ENCODE data around the gene WFS1.

The WFS1 gene

GRCh38 chr4:6327220-6327917 lies 57.7 kb downstream of the WFS1 start:
- no peak overlapping the region for H3K18ac ChIP-seq (ENCODE audit: low read depth in 1 of 2, low read length in 2 of 2)
- H2AK5ac ChIP-seq (ENCODE audit: low read length, severe bottlenecking): no peak overlapping the region
- no peak overlapping the region for H2AFZ ChIP-seq (ENCODE audit: low read depth, low read length)
- H4K91ac ChIP-seq (ENCODE audit: low read length): no peak overlapping the region
- H3K4me3 ChIP-seq (ENCODE audit: insufficient read depth in 1 of 2, low read depth in 1 of 2, low read length in 2 of 2): no peak overlapping the region
- no peak overlapping the region for H2BK5ac ChIP-seq (ENCODE audit: low read depth, low read length, poor library complexity, severe bottlenecking)
- no peak overlapping the region for H2BK15ac ChIP-seq (ENCODE audit: low read depth, poor library complexity, severe bottlenecking)
- no peak overlapping the region for H3K4ac ChIP-seq (ENCODE audit: low read depth in 1 of 2, low read length in 2 of 2)
- H3K27ac ChIP-seq (ENCODE audit: low read length, poor library complexity, severe bottlenecking): no peak overlapping the region
- DNase-seq: peak; percentile 61
- peaks cover 0 to 4% of the 10 kb centered on the region in 2 experiments for H3K36me3 ChIP-seq (ENCODE audit: control insufficient read depth in 1 of 2, insufficient read depth in 2 of 2, low read depth in 1 of 2, low read length in 2 of 2)
- H2BK120ac ChIP-seq (ENCODE audit: low read depth, low read length): no peak overlapping the region
- no peaks in the 10 kb centered on the region for H3K79me1 ChIP-seq (replicated peaks; ENCODE audit: low read length, poor library complexity, severe bottlenecking)
- no peaks in the 10 kb centered on the region for H3K9me3 ChIP-seq (ENCODE audit: control insufficient read depth, low read length)
- H3K14ac ChIP-seq (ENCODE audit: low read length in 2 of 2): no peak overlapping the region
- peaks cover 30 to 75% of the 10 kb centered on the region in 2 experiments for H3K27me3 ChIP-seq (ENCODE audit: control insufficient read depth in 1 of 2, insufficient read depth in 1 of 2, low read length in 2 of 2)
- peaks cover 27% of the 10 kb centered on the region for H3K4me1 ChIP-seq (ENCODE audit: control insufficient read depth, insufficient read depth, low read depth, low read length)
- H4K8ac ChIP-seq (ENCODE audit: low read length): no peak overlapping the region
- H3K4me2 ChIP-seq (ENCODE audit: low read length, poor library complexity, severe bottlenecking): no peak overlapping the region
- WGBS: 14% methylated on average over 21 of the region's 21 CpGs
- no peak overlapping the region for H3K9ac ChIP-seq (ENCODE audit: low read length)
- H3K23ac ChIP-seq (ENCODE audit: low read length in 2 of 2): no peak overlapping the region
- no peak overlapping the region for H2BK12ac ChIP-seq (ENCODE audit: low read length in 2 of 2)

DNA sequence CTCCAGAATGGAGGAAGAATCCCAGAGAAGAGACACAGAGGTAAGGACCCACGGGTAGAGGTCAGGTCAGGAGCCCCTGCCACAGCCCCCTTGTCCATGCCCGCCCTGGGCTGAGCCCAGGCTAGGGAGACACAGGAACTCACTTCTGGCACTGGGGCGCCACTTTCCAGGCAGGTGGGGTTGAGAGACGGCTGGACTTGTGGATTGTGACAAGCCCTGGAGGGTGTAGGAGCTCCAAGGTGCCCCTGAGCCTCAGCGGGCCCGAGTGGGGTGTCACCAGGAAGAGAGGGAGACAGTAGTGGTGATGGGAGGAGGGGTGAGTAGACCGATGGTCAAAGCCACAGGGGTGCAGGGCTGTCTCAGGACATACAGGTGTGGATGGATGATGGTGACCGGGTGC lies 58.9 kb downstream of the WFS1 start:
- H3K9ac ChIP-seq (ENCODE audit: low read length): no peak overlapping the region
- no peak overlapping the region for H3K27ac ChIP-seq (ENCODE audit: low read length, poor library complexity, severe bottlenecking)
- 85% methylated on average over 8 of the region's 8 CpGs for WGBS
- H3K4me2 ChIP-seq (ENCODE audit: low read length, poor library complexity, severe bottlenecking): no peak overlapping the region
- H2BK5ac ChIP-seq (ENCODE audit: low read depth, low read length, poor library complexity, severe bottlenecking): no peak overlapping the region
- no peak overlapping the region for H3K18ac ChIP-seq (ENCODE audit: low read depth in 1 of 2, low read length in 2 of 2)
- no peak overlapping the region for H2BK12ac ChIP-seq (ENCODE audit: low read length in 2 of 2)
- H3K23ac ChIP-seq (ENCODE audit: low read length in 2 of 2): no peak overlapping the region
- no peak overlapping the region for H4K8ac ChIP-seq (ENCODE audit: low read length)
- no peak overlapping the region for H2AK5ac ChIP-seq (ENCODE audit: low read length, severe bottlenecking)
- DNase-seq: no peak
- H3K27me3 ChIP-seq (ENCODE audit: control insufficient read depth in 1 of 2, insufficient read depth in 1 of 2, low read length in 2 of 2): peaks cover 33 to 76% of the 10 kb centered on the region in 2 experiments
- no peak overlapping the region for H3K14ac ChIP-seq (ENCODE audit: low read length in 2 of 2)
- no peak overlapping the region for H2BK15ac ChIP-seq (ENCODE audit: low read depth, poor library complexity, severe bottlenecking)
- no peak overlapping the region for H2BK120ac ChIP-seq (ENCODE audit: low read depth, low read length)
- no peak overlapping the region for H4K91ac ChIP-seq (ENCODE audit: low read length)
- H3K79me1 ChIP-seq (replicated peaks; ENCODE audit: low read length, poor library complexity, severe bottlenecking): no peaks in the 10 kb centered on the region
- H3K9me3 ChIP-seq (ENCODE audit: control insufficient read depth, low read length): no peaks in the 10 kb centered on the region
- H3K4me3 ChIP-seq (ENCODE audit: insufficient read depth in 1 of 2, low read depth in 1 of 2, low read length in 2 of 2): no peak overlapping the region
- no peak overlapping the region for H3K4ac ChIP-seq (ENCODE audit: low read depth in 1 of 2, low read length in 2 of 2)
- H3K36me3 ChIP-seq (ENCODE audit: control insufficient read depth in 1 of 2, insufficient read depth in 2 of 2, low read depth in 1 of 2, low read length in 2 of 2): peaks cover 0 to 4% of the 10 kb centered on the region in 2 experiments
- no peak overlapping the region for H2AFZ ChIP-seq (ENCODE audit: low read depth, low read length)
- peaks cover 19% of the 10 kb centered on the region for H3K4me1 ChIP-seq (ENCODE audit: control insufficient read depth, insufficient read depth, low read depth, low read length)

- Histone ChIP-seq H3K79me1 (replicated peaks; ENCODE audit: low read length, poor library complexity, severe bottlenecking) (no peaks in the 10 kb centered on the region), H4K8ac (ENCODE audit: low read length) (no peak overlapping the region)
- WGBS: 85% methylated on average over 28 of the region's 28 CpGs
These were observed 60.1 kb downstream of the WFS1 start for GRCh38 chr4:6329478-6330383.

DNA sequence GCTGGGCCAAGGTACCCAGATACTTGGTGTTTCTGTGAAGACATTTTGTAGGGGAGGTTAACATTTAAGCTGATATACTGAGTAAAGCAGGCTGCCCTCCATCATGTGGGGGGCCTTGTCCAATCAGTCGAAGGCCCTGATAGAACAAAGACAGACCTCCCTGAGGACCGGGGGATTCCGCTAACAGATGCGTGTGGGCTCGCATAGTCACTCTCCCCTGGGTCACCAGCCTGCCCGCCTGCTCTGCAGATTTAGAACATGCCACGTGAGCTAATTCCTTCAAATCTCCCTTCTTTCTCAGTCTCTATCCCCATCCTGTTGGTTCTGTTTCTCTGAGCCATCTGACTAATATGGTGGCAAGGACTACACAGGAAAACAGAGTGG lies 60.7 kb downstream of the WFS1 start:
- Histone ChIP-seq H2BK12ac (ENCODE audit: low read length in 2 of 2) (no peak overlapping the region), H3K9ac (ENCODE audit: low read length) (no peak overlapping the region), H2AK5ac (ENCODE audit: low read length, severe bottlenecking) (no peak overlapping the region), H3K4me2 (ENCODE audit: low read length, poor library complexity, severe bottlenecking) (no peak overlapping the region), H3K79me1 (replicated peaks; ENCODE audit: low read length, poor library complexity, severe bottlenecking) (no peaks in the 10 kb centered on the region), H3K27me3 (ENCODE audit: control insufficient read depth in 1 of 2, insufficient read depth in 1 of 2, low read length in 2 of 2) (peaks cover 41 to 81% of the 10 kb centered on the region in 2 experiments), H3K18ac (ENCODE audit: low read depth in 1 of 2, low read length in 2 of 2) (no peak overlapping the region), H2BK5ac (ENCODE audit: low read depth, low read length, poor library complexity, severe bottlenecking) (no peak overlapping the region), H3K4ac (ENCODE audit: low read depth in 1 of 2, low read length in 2 of 2) (no peak overlapping the region), H3K27ac (ENCODE audit: low read length, poor library complexity, severe bottlenecking) (no peak overlapping the region), H2AFZ (ENCODE audit: low read depth, low read length) (no peak overlapping the region), H3K9me3 (ENCODE audit: control insufficient read depth, low read length) (peaks cover 8% of the 10 kb centered on the region), H3K4me1 (ENCODE audit: control insufficient read depth, insufficient read depth, low read depth, low read length) (peaks cover 4% of the 10 kb centered on the region), H4K91ac (ENCODE audit: low read length) (no peak overlapping the region), H4K8ac (ENCODE audit: low read length) (no peak overlapping the region), H3K36me3 (ENCODE audit: control insufficient read depth in 1 of 2, insufficient read depth in 2 of 2, low read depth in 1 of 2, low read length in 2 of 2) (peaks cover 0 to 4% of the 10 kb centered on the region in 2 experiments), H3K14ac (ENCODE audit: low read length in 2 of 2) (no peak overlapping the region), H2BK120ac (ENCODE audit: low read depth, low read length) (no peak overlapping the region), H2BK15ac (ENCODE audit: low read depth, poor library complexity, severe bottlenecking) (no peak overlapping the region), H3K23ac (ENCODE audit: low read length in 2 of 2) (no peak overlapping the region), H3K4me3 (ENCODE audit: insufficient read depth in 1 of 2, low read depth in 1 of 2, low read length in 2 of 2) (no peak overlapping the region)
- DNase-seq: no peak
- WGBS: 92% methylated on average over 7 of the region's 7 CpGs

More at GRCh38 chr4:6329478-6330383, 60.1 kb downstream of the WFS1 start:
- H3K18ac ChIP-seq (ENCODE audit: low read depth in 1 of 2, low read length in 2 of 2): no peak overlapping the region
- no peak overlapping the region for H2AFZ ChIP-seq (ENCODE audit: low read depth, low read length)
- no peak overlapping the region for H4K91ac ChIP-seq (ENCODE audit: low read length)
- H3K4me3 ChIP-seq (ENCODE audit: insufficient read depth in 1 of 2, low read depth in 1 of 2, low read length in 2 of 2): no peak overlapping the region
- no peak overlapping the region for H2AK5ac ChIP-seq (ENCODE audit: low read length, severe bottlenecking)
- H3K4me2 ChIP-seq (ENCODE audit: low read length, poor library complexity, severe bottlenecking): no peak overlapping the region
- H2BK5ac ChIP-seq (ENCODE audit: low read depth, low read length, poor library complexity, severe bottlenecking): no peak overlapping the region
- H2BK120ac ChIP-seq (ENCODE audit: low read depth, low read length): no peak overlapping the region
- H2BK15ac ChIP-seq (ENCODE audit: low read depth, poor library complexity, severe bottlenecking): no peak overlapping the region
- DNase-seq: no peak
- H3K27me3 ChIP-seq (ENCODE audit: control insufficient read depth in 1 of 2, insufficient read depth in 1 of 2, low read length in 2 of 2): peaks cover 38 to 80% of the 10 kb centered on the region in 2 experiments
- no peak overlapping the region for H2BK12ac ChIP-seq (ENCODE audit: low read length in 2 of 2)
- H3K23ac ChIP-seq (ENCODE audit: low read length in 2 of 2): no peak overlapping the region
- no peak overlapping the region for H3K14ac ChIP-seq (ENCODE audit: low read length in 2 of 2)
- H3K9ac ChIP-seq (ENCODE audit: low read length): no peak overlapping the region
- H3K27ac ChIP-seq (ENCODE audit: low read length, poor library complexity, severe bottlenecking): no peak overlapping the region
- peaks cover 11% of the 10 kb centered on the region for H3K4me1 ChIP-seq (ENCODE audit: control insufficient read depth, insufficient read depth, low read depth, low read length)
- peaks cover 8% of the 10 kb centered on the region for H3K9me3 ChIP-seq (ENCODE audit: control insufficient read depth, low read length)
- no peak overlapping the region for H3K4ac ChIP-seq (ENCODE audit: low read depth in 1 of 2, low read length in 2 of 2)
- H3K36me3 ChIP-seq (ENCODE audit: control insufficient read depth in 1 of 2, insufficient read depth in 2 of 2, low read depth in 1 of 2, low read length in 2 of 2): peaks cover 0 to 4% of the 10 kb centered on the region in 2 experiments
